GM19238 (cell line): ENCODE measurements around the gene SPPL2C.

ENCODE experiments used
- DNase-seq: peaks from one replicate; pipeline ENCODE4 v3.0.0; 2011; ENCODE audit warnings: low spot score; ENCODE audit not compliant: insufficient read length

SPPL2C gene

GRCh38 chr17:45877467-45877866 is 32.8 kb downstream of the SPPL2C start:
- no peak for DNase-seq

- no peak for DNase-seq
Observed at GRCh38 chr17:45883063-45883462, 38.4 kb downstream of the SPPL2C start.

- no peak for DNase-seq
Observed at GRCh38 chr17:45886852-45887251, 42.2 kb downstream of the SPPL2C start.

GRCh38 chr17:45888392-45888791 is 43.7 kb downstream of the SPPL2C start:
- DNase-seq, result no peak

- no peak for DNase-seq
Observed at GRCh38 chr17:45889579-45889978, 44.9 kb downstream of the SPPL2C start.

GRCh38 chr17:45893725-45894021 is 49.0 kb downstream of the SPPL2C start:
- DNase-seq, result no peak

GRCh38 chr17:45894022-45894784 is 49.5 kb downstream of the SPPL2C start, which contains the start of gene MAPT:
Gene MAPT, plus strand, starts transcription at chr17:45894554. Its CDS starts 67,784 bp downstream, at chr17:45962338.
- DNase-seq, result peak; percentile 85

- DNase-seq, result no peak
Observed at GRCh38 chr17:45895304-45895968, 50.8 kb downstream of the SPPL2C start.

- DNase-seq, result no peak
Observed at GRCh38 chr17:45895969-45896785, 51.5 kb downstream of the SPPL2C start.
